GM18520 (cell line): Measurements from ENCODE around the gene ERMARD.

Source experiments
- ATAC-seq: cut with Tn5 transposase; IDR thresholded peaks from one replicate; pipeline ENCODE4 v1.9.1; 2021; ENCODE audit not compliant: unreplicated experiment

Gene ERMARD

GRCh38 chr6:169783401-169783800 lies 32.0 kb downstream of the ERMARD start:
- no peak for ATAC-seq

GRCh38 chr6:169783971-169784820 lies 32.8 kb downstream of the ERMARD start:
- no peak for ATAC-seq

- ATAC-seq, result no peak
Observed at GRCh38 chr6:169784821-169785340, 33.5 kb downstream of the ERMARD start.

GRCh38 chr6:169785566-169785965 lies 34.1 kb downstream of the ERMARD start:
- ATAC-seq, result no peak

GRCh38 chr6:169786349-169786748 lies 34.9 kb downstream of the ERMARD start:
- ATAC-seq, result no peak

GRCh38 chr6:169787797-169788196 lies 36.4 kb downstream of the ERMARD start:
- no peak for ATAC-seq

GRCh38 chr6:169788809-169789145 lies 37.4 kb downstream of the ERMARD start:
- ATAC-seq, result no peak

GRCh38 chr6:169789146-169789943 lies 37.9 kb downstream of the ERMARD start:
- no peak for ATAC-seq

GRCh38 chr6:169789944-169790927 lies 38.8 kb downstream of the ERMARD start:
- no peak for ATAC-seq

- ATAC-seq, result no peak
Observed at GRCh38 chr6:169791721-169792131, 40.3 kb downstream of the ERMARD start.

- ATAC-seq, result no peak
Observed at GRCh38 chr6:169792306-169793015, 41.0 kb downstream of the ERMARD start.

GRCh38 chr6:169793408-169793807 lies 42.0 kb downstream of the ERMARD start:
- ATAC-seq, result no peak

GRCh38 chr6:169794317-169795055 lies 43.1 kb downstream of the ERMARD start:
- ATAC-seq, result no peak

- ATAC-seq, result no peak
Observed at GRCh38 chr6:169795196-169795595, 43.8 kb downstream of the ERMARD start.

- ATAC-seq, result no peak
Observed at GRCh38 chr6:169798764-169799473, 47.5 kb downstream of the ERMARD start.

GRCh38 chr6:169799474-169799926 lies 48.1 kb downstream of the ERMARD start:
- ATAC-seq, result no peak

GRCh38 chr6:169800116-169800667 lies 48.8 kb downstream of the ERMARD start:
- ATAC-seq, result no peak

GRCh38 chr6:169800668-169801395 lies 49.4 kb downstream of the ERMARD start:
- ATAC-seq, result no peak
